ENCODE results near the gene GGT1.

DNA sequence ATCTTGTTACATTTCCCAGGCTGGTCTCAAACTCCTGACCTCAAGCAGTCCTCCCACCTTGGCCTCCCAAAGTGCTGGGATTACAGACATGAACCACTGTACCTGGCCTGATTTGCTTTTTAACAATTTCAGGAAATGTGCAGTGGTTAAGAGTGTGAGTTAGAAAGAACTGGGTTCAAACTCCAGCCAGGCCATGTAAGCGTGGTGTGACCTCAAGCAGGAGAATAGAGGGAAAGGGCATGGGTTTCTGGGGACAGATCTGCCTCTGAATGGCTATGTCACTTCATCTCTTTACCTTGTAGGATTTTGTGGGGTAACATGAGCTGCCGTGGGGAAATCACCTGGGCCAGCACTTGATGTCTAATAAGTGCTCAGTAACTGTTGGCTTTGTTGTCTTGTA lies 37.9 kb upstream of the GGT1 start:
- TF ChIP-seq, protein P1, sequence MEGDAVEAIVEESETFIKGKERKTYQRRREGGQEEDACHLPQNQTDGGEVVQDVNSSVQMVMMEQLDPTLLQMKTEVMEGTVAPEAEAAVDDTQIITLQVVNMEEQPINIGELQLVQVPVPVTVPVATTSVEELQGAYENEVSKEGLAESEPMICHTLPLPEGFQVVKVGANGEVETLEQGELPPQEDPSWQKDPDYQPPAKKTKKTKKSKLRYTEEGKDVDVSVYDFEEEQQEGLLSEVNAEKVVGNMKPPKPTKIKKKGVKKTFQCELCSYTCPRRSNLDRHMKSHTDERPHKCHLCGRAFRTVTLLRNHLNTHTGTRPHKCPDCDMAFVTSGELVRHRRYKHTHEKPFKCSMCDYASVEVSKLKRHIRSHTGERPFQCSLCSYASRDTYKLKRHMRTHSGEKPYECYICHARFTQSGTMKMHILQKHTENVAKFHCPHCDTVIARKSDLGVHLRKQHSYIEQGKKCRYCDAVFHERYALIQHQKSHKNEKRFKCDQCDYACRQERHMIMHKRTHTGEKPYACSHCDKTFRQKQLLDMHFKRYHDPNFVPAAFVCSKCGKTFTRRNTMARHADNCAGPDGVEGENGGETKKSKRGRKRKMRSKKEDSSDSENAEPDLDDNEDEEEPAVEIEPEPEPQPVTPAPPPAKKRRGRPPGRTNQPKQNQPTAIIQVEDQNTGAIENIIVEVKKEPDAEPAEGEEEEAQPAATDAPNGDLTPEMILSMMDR (IDR thresholded peaks at IDR 0.05; ENCODE audit: poor library complexity), result no peak
- TF ChIP-seq EZH2 (IDR thresholded peaks at IDR 0.05; ENCODE audit: borderline replicate concordance), result no peak

All from hepatocyte (in vitro differentiated cells).